Ectodermal cell (in vitro differentiated cells): ENCODE data around the gene GALNT10.

Source experiments
- H3K27ac ChIP-seq: 2 replicates; pipeline ENCODE4 v1.7.0; 2013; ENCODE audit warnings: mild to moderate bottlenecking, low read depth, low read length; ENCODE audit not compliant: insufficient read depth, poor library complexity, severe bottlenecking
- H3K27me3 ChIP-seq: 2 replicates; pipeline ENCODE4 v1.7.0; 2013; ENCODE audit warnings: mild to moderate bottlenecking, low read length; ENCODE audit not compliant: insufficient read depth, control insufficient read depth, poor library complexity, severe bottlenecking
- H3K36me3 ChIP-seq: one replicate; pipeline ENCODE4 v1.7.0; 2013; ENCODE audit warnings: low read length; ENCODE audit not compliant: control insufficient read depth, insufficient read depth
- H3K4me1 ChIP-seq: one replicate; pipeline ENCODE4 v1.7.0; 2013; ENCODE audit warnings: low read length; ENCODE audit not compliant: control insufficient read depth, insufficient read depth
- H3K4me3 ChIP-seq: 2 replicates; pipeline ENCODE4 v1.7.0; 2013; ENCODE audit warnings: low read depth, low read length, control low read depth; ENCODE audit not compliant: insufficient read depth
- H3K9me3 ChIP-seq: 2 replicates; pipeline ENCODE4 v1.7.0; 2013; ENCODE audit warnings: mild to moderate bottlenecking, low read length, moderate library complexity; ENCODE audit not compliant: control insufficient read depth
- WGBS, 2 experiments: methylation state at CpG; one replicate each; pipeline ENCODE4 v1.1.7; 2013; ENCODE audit warnings: missing lambda C conversion rate in 2 of 2; 5-methylcytosine and 5-hydroxymethylcytosine counted together

Gene GALNT10

DNA sequence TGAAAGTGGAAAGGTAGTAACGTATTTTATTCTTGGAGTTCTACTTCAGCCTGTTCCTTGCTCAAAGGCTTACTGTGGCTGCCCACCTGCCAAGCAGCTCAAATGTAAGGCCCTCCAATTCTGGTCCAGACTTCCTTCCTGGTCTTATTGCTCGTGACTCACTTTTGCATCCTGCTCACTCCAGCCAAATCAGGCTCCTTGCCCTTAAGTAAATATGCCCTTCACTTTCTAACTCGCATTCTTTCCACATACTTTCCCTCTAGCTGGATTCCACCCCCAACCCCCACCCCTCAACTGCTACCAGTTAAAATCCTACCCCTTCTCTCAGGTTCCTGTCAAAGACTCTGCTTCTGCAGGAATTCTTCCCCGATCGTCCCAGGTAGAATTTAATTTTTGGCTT, 96.6 kb downstream of the GALNT10 start:
- Histone ChIP-seq H3K27ac (peak overlapping the region; percentile 58), H3K9me3 (no peaks in the 10 kb centered on the region), H3K27me3 (no peaks in the 10 kb centered on the region), H3K4me3 (no peak overlapping the region), H3K4me1 (peaks cover 33% of the 10 kb centered on the region), H3K36me3 (no peaks in the 10 kb centered on the region)
- WGBS, 2 experiments: 64 to 74% methylated on average over 5 of the region's 5 CpGs

DNA sequence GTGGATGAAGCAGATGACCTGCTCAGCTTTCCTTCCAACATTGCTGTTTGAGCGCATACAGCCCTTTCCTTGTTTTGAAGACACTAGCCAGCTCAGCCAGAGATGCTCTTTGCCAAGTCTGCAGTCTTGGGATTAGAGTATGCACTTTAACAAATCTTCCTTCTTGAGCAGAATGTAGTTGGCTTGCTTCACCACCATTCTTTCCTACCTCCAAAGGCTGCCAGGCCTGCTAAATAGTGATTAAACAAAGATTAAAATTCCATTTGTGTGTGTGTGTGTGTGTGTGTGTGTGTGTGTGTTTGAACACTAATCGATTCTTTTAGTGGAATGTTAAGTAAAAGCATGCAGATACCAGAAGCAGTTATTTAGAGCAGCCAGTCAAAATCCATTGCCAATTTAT, 97.6 kb downstream of the GALNT10 start:
- H3K36me3 ChIP-seq: no peaks in the 10 kb centered on the region
- H3K9me3 ChIP-seq: no peaks in the 10 kb centered on the region
- no peak overlapping the region for H3K27ac ChIP-seq
- no peaks in the 10 kb centered on the region for H3K27me3 ChIP-seq
- 81 to 91% methylated on average over 2 of the region's 2 CpGs for WGBS, 2 experiments
- no peak overlapping the region for H3K4me3 ChIP-seq
- peaks cover 33% of the 10 kb centered on the region for H3K4me1 ChIP-seq

DNA sequence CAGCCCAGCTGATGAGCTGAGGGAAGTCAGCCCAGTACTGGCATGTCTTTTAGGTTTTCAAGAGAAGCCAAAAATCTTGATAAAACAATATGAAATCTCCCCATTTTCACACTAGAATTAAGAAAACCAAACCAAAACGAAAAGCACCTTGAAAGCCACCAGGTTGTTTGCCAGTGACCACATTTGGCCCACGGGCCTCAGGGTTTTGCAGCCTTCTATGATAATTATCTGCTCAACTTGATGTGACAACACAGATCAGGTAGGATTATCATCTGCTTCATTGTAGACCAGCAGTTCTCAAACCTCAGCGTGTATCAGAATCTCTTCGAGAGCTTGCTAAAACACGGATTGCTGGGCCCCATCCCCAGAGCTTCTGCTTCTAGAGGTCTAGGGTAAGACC, 101.4 kb downstream of the GALNT10 start:
- H3K27me3 ChIP-seq: no peaks in the 10 kb centered on the region
- no peak overlapping the region for H3K27ac ChIP-seq
- no peaks in the 10 kb centered on the region for H3K36me3 ChIP-seq
- WGBS, 2 experiments: 93 to 96% methylated on average over 5 of the region's 5 CpGs
- H3K9me3 ChIP-seq: no peaks in the 10 kb centered on the region
- peaks cover 13% of the 10 kb centered on the region for H3K4me1 ChIP-seq
- no peak overlapping the region for H3K4me3 ChIP-seq

DNA sequence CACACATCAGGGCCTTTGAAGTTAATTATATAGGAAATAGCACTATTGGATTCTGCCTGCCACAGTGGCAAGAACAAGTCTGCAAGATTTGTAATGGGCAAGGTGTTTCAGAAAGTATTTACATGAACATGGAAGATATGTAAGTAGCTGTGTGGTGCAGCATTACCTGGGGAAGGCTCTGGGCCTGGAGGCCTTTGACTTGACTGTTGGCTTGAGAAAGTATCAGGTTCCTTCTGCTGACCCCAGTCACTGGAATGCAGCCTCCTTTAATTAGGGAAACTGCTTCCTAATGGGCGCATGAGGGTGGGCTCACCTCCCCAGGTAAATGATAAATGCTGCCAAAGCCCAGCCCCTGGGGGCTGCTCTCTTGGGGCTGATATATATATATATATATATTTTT, 102.7 kb downstream of the GALNT10 start:
- Histone ChIP-seq H3K4me1 (peaks cover under 1% of the 10 kb centered on the region), H3K4me3 (no peak overlapping the region), H3K27me3 (no peaks in the 10 kb centered on the region), H3K9me3 (no peaks in the 10 kb centered on the region), H3K36me3 (no peaks in the 10 kb centered on the region), H3K27ac (no peak overlapping the region)
- 83 to 93% methylated on average over 1 of the region's 1 CpG for WGBS, 2 experiments

DNA sequence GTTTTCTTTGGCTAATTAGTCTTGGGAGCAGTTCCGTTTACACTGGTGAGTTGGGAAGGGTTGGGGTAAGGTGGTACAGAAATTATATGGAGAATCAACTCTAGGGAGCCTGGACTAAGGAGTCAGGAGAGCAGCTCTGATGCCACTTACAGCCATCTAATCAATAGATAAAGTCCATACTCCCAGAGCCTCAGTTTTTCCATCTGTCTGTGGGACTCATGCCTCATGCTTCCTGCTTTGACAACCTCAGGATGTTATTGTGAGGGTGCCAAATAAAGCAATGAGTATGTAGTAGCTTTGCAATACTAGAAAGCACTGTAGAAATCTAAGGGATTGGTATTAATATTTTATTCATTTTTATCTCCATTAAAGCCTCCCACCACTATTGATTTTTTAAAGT, 105.0 kb downstream of the GALNT10 start:
- H3K36me3 ChIP-seq: no peaks in the 10 kb centered on the region
- no peak overlapping the region for H3K27ac ChIP-seq
- H3K4me3 ChIP-seq: no peak overlapping the region
- H3K9me3 ChIP-seq: no peaks in the 10 kb centered on the region
- no peaks in the 10 kb centered on the region for H3K4me1 ChIP-seq
- 95 to 97% methylated on average over 1 of the region's 1 CpG for WGBS, 2 experiments
- H3K27me3 ChIP-seq: no peaks in the 10 kb centered on the region

DNA sequence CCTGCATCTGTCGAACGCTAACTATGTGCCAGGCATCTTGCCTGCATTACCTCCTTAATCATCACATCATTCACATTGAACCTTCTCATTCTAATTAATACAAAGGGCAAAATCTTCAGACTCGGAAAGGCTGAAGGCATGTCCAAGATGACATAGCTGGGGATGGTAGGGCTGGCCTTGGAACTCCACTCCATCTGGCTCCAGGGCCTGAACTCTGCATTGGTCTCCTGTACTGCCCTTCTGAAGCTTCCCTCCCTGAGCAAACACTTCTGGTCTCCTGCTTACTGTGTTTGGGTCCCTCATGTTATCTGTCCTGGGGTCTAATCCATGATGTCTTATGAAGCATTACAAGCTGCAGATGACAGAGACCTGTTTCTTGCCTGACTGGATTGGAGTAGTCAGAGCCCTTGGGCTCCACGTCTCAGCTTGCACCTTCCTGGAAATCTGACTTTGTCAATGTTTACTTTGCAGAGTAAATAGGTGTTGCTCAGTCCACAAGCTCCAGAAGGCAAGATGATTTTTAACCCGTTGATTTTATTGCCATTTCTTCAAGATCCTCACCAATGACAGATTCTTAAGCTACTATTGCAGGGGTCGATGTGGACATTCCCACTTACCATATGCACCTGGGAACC, 106.1 kb downstream of the GALNT10 start:
- H3K9me3 ChIP-seq: no peaks in the 10 kb centered on the region
- H3K4me3 ChIP-seq: no peak overlapping the region
- WGBS, 2 experiments: 86 to 92% methylated on average over 6 of the region's 6 CpGs
- no peak overlapping the region for H3K27ac ChIP-seq
- H3K27me3 ChIP-seq: no peaks in the 10 kb centered on the region
- no peaks in the 10 kb centered on the region for H3K4me1 ChIP-seq
- H3K36me3 ChIP-seq: no peaks in the 10 kb centered on the region

DNA sequence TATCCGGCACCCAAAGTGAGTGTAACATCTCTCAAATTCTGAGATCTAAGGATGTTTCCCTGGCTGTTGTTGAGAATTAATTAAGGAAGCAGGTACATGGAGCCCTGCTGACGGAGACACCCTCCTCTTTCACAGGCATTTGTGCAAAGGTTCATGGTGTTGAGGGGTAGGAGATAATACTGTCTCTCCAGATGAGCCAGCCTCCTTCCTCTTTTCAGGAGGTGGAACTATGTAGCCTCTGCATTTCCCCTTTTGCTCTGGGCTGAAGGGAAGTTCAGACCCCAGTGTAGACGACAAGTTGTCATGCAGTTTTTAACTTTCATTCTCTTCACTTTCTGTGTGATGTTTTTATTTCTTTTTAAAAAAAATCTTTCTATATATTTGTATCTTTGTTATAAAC, 107.5 kb downstream of the GALNT10 start:
- H3K4me1 ChIP-seq: peaks cover 7% of the 10 kb centered on the region
- no peaks in the 10 kb centered on the region for H3K36me3 ChIP-seq
- no peak overlapping the region for H3K4me3 ChIP-seq
- no peaks in the 10 kb centered on the region for H3K27me3 ChIP-seq
- no peaks in the 10 kb centered on the region for H3K9me3 ChIP-seq
- WGBS, 2 experiments: 98 to 100% methylated on average over 2 to 3 of the region's 3 CpGs
- H3K27ac ChIP-seq: no peak overlapping the region

DNA sequence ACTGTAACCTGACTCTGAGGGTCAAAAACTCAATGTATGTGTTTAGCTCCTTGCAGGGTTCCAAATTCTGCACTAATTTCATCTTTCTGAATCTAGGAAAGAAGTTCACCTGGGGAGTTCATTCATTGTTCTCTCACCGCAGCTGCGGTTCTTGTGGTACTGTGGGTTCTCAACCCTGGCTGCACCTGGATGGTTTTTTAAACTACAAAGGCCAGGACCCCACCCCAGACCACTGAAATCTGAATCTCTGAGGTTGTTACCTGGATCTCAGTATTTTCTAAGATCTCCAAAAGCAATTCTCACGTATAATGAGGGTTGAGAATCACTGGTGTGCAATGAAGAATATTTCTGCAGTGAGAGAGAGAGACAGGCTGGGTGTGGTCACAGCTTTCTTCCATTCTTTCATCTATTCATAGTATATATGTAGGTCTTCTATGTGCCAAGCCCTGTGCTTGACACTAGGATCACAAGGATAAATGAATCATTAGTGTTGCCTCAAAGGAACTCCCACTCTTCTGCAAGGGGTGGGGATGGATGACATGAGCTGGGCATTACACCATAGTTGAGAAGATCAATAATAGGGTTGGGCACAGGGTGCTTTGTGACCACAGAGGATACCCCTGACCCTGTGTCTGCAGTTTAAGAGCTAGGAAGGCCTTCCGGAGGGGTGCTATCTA, 109.8 kb downstream of the GALNT10 start:
- Histone ChIP-seq H3K4me3 (no peak overlapping the region), H3K27ac (no peak overlapping the region), H3K36me3 (no peaks in the 10 kb centered on the region), H3K9me3 (no peaks in the 10 kb centered on the region), H3K4me1 (peaks cover 7% of the 10 kb centered on the region), H3K27me3 (no peaks in the 10 kb centered on the region)
- 96 to 97% methylated on average over 4 of the region's 4 CpGs for WGBS, 2 experiments

DNA sequence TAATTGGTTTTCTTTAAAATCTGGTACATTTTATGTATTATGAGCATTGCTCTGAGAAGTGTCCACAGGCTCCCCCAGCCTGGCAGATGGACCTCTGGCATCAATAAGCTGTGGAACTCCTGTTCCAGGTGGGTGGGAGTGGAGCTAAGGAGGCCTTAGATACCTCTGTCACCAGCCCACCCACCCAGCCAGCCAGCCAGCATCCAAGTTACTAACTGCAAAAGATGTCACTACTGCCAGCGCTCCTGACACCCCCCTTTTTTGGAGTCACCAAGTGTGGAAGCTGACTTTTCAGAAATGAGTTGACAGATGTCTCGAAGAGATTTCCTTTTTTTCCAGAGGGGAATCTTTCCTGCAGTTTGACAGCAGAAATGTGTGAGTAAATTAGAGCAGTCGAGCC, 111.2 kb downstream of the GALNT10 start:
- WGBS, 2 experiments: 77 to 93% methylated on average over 3 of the region's 3 CpGs
- H3K27ac ChIP-seq: no peak overlapping the region
- H3K27me3 ChIP-seq: no peaks in the 10 kb centered on the region
- H3K9me3 ChIP-seq: no peaks in the 10 kb centered on the region
- no peaks in the 10 kb centered on the region for H3K36me3 ChIP-seq
- peaks cover 7% of the 10 kb centered on the region for H3K4me1 ChIP-seq
- H3K4me3 ChIP-seq: no peak overlapping the region

DNA sequence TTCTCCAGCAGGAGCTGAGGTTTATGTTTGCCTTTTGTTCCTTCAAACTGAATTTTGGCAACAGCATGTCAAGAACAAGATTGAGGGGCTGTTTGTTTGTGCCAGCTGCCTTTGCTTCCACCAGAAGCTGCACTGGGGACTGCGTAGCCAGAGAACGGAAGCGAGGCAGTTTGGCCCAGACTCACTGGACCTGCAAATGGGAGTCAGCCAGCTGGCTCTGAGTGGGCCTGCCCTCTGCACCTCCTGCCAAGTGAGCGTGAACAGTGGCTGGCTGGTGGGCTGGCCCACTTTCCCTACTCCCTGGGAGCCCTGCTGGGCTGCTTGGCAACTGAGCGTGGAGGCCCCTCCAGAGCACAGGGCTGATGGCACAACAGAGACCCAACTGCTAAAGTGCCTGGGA, 111.6 kb downstream of the GALNT10 start:
- peaks cover 7% of the 10 kb centered on the region for H3K4me1 ChIP-seq
- H3K27ac ChIP-seq: no peak overlapping the region
- H3K36me3 ChIP-seq: no peaks in the 10 kb centered on the region
- H3K4me3 ChIP-seq: no peak overlapping the region
- WGBS, 2 experiments: 73 to 83% methylated on average over 5 of the region's 5 CpGs
- no peaks in the 10 kb centered on the region for H3K9me3 ChIP-seq
- H3K27me3 ChIP-seq: no peaks in the 10 kb centered on the region
